ENCODE data around the gene UBE2G1.
A peak's percentile ranks its signal among the peaks of the same experiment; 100 is the strongest.
"Not testable (repeated sequence)": the region's sequence is repeated elsewhere in the genome, so short reads cannot be mapped to it uniquely, and the experiment has no call there.

UBE2G1 gene

DNA sequence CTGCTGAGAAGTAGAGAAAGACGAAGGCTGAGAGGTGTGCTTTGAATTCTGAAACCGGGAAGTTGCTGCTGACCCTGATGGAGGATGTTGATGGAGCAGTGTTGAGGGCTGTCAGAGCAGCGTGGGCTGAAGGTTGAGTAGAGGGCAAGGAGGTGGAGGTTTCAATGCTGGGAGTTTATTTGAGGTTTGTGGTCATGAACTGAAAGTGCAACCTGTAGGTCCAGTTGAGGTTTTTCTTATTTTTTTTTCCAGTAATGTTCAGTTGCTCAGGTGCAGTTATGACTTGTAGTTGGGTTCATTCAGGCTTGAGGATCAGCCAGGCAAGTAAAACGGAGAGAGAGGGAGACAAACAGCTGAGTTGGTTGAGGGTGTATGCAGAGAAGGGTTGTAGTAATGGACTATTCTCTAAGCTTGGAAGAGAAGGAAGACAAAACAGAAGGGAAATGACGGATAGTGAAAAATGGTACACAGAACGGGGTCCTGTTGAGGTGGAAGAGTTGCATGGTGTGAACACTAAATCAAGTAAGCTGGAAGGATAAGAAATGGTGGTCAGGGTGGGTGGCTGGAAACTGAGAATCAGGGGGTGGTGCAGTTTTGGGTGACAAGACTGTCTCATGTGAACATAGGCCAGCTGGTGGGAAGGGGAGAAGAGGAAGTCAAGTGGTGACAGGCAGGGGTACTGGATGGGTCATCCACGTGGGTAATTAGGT is 8.7 kb upstream of the UBE2G1 start:
- DNase-seq = no peak

DNA sequence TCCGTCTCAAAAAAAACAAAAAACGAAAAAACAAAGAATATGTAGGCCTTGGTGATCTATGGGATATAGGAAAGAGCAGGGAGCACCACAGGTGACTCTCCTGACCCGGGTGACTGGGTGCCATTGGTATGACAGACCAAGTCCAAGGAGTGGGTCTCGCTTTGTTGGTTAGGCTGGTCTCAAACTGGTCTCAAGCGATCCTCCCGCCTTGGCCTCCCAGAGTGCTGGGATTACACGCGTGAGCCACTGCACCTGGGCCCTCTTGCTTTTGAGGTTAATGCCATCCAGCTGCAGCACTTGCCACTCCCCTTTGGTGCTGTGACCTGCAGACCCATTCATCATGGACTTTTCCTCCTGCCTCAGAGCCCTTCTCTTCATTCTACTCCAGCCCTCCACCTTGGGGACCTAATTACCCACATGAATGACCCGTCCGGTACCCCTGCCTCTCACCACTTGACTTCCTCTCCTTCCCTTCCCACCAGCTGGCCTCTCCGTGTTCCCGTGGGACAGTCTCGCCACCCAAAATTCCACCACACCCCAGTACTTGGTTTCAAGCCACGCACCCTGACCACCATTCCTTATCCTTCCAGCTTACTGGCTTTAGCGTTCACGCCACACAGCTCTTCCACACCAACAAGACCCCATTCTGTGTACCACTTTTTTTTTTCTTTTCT is 3.2 kb upstream of the UBE2G1 start:
- DNase-seq = no peak

DNA sequence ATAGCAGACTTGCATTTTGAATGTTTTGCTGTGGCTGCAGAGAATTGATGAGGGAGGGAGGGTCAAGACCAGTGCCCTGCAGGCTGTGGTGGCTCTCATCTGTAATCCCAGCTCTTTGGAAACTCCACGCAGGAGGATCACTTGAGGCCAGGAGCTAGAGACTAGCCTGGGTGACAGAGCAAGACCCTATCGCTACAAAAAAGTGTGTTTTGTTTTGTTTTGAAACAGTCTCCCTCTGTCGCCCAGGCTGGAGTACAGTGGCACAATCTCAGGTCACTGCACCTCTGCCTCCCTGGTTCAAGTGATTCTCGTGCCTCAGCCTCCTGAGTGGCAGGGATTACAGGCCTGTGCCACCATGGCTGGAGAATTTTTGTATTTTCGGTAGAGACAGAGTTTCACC is 1.9 kb upstream of the UBE2G1 start:
- DNase-seq = no peak

DNA sequence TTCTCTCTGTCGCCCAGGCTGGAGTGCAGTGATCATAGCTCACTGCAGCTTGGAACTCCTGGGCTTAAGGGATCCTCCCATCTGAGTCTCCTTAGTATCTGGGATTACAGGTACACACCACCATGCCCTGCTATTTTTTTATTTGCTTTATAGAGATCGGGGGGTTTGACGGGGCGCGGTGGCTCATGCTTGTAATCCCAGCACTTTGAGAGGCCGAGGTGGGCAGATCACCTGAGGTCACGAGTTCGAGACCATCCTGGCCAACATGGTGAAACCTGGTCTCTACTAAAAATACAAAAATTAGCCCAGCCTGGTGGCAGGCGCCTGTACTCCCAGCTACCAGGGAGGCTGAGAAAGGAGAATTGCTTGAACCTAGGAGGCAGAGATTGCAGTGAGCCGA is 702 bp upstream of the UBE2G1 start:
- not testable (repeated sequence) for DNase-seq

DNA sequence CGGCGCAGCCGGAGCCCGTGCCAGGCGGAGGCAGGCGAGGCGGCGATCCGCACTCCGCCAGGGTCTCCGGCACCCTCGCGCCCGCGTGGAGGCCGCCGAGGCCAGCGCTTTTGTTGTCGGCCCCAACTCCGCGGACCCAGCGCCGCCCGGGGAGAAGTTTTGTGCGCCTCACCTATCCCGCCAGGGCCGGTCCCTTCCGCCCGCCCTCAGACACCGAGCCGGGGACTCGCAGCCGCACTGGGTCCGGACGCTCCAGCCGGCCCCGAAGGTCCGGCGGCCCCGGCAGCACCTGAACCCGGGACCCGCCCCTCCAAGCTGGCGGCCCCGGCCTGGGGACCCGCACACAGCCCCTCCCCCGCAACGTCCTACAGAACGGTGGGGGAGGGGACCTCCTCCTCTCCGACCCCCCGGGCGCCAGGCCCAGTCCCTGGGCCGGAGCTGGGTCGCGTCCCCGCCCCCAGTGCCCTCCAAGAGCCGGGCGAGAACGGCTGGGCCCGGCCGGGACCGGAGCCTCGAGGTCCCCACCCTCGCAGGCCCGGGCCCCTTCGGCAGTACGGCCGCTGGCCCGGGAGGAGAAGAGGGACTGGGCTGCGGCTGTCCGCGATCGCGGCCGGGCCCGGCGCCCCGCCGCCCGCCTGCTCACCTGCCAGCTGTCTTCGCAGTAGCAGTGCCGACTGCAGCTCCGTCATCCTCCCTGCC is 698 bp downstream of the UBE2G1 start:
- no peak for DNase-seq

DNA sequence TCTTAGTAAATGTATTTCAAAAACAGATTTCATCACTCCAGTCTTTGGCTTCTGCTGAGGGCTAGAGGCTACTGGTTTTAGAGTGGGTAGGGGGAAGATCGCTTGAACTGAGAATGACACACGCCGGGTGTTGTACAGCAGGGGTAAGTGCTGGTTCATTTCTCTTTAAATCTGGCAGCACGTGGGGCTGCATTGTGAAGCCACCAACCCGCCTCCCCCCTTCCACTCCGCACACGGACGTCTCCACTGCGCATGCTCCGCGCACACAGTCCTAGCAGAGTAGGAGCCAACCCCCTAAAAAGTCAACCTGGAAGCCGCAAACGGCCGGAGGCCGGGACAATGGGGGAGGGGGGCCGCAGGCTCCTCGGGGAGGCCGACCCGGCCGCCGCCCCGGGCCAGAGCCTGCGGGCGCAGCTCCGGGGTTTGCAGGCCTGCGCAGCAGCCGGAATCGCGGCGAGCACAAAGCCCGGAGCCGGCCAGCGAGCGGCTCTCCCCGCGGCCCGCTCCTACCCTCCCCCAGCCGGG is 1.3 kb downstream of the UBE2G1 start:
- DNase-seq = peak; percentile 71 to 74

DNA sequence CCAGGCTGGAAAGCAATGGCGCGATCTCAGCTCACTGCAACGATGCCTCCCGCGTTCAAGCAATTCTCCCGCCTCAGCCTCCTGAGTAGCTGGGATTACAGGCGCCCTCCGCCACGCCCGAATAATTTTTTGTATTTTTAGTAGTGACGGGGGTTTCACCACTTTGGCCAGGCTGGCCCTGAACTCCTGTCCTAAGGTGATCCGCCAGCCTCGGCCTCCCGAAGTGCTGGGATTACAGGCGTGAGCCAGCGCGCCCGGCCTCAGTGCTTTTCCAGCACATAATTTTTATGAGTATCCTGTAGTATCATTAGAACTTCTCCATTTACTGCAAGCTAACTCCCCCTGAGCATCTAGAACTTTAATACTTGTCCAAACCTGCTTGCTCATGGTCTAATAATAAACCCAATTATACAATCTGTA is 1.8 kb downstream of the UBE2G1 start:
- DNase-seq = no peak

DNA sequence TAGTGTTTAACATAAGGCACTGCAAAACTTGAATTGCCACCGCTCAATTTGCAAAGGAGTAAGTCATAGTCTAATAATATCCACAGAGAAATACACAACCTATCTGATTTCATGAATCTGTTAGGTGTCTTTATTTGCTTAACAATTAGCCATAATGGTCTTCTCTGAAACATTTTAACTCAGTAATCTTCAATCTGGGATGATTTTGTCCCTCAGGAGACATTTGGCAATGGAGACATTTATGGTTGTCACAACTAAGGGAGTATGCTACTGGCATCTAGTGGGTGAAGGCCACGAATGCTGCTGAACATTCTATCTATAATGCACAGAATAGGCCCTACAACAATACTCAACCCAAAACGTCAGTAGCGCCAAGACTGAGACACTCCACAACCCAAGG is 4.3 kb downstream of the UBE2G1 start:
- no peak for DNase-seq

DNA sequence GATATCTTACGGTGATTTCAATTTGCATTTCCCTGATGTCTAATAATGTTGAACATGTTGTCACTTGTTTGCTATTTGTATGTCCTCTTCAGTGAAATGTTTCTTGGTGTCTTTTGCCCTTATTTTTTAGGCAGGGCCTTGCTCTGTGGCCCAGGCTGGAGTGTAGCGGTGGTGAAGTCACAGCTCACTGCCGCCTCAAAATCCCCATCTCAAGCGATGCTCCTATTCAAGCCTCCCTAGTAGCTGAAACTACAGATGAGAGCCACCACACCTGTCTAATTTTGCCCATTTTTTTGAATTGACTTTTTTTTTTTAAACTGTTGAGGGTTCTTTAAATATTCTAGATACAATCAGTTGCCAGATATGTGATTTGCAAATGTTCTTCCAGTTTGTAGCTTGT is 8.3 kb downstream of the UBE2G1 start:
- no peak for DNase-seq

DNA sequence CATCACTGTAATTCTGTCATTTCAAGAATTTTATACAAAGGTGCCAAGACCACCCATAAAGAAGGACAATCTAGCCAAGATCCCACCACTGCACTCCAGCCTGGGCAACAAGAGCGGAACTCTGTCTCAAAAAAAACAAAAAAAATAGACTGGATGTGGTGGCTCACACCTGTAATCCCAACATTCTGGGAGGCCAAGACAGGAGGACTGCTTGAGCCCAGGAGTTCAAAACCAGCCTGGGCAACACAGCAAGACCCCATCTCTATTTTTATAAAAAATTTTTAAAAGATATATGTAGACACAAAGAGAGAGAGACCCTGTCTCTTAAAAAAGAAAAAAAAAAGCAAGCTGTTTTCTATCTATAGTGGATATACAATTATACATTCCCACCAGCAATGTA is 8.8 kb downstream of the UBE2G1 start:
- DNase-seq = no peak

DNA sequence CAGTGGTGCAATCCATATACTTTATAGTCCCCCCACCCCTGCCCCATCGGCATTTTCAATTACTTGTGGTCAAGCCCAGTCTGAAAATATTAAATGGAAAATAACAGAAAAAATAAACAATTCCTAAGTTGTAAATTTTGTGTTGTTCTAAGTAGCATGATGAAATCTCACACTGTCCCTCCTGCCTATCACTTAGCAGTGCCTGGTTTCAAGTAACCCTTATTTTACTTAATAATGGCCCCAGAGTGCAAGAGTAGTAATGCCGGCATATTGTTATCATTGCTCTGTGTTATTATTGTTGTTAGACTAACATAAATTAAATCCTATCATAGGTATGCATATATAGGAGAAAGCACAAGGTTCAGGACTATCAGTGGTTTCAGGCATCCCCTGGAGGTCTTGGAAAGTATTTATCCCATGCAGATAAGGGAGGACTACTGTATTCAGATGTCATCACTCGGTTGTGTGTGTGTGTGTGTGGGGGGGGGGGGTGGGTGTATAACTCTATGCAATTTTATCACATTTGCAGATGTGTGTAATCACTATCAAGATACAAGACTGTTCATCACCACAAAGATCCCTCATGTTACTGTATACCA is 9.3 kb downstream of the UBE2G1 start:
- DNase-seq = no peak

DNA sequence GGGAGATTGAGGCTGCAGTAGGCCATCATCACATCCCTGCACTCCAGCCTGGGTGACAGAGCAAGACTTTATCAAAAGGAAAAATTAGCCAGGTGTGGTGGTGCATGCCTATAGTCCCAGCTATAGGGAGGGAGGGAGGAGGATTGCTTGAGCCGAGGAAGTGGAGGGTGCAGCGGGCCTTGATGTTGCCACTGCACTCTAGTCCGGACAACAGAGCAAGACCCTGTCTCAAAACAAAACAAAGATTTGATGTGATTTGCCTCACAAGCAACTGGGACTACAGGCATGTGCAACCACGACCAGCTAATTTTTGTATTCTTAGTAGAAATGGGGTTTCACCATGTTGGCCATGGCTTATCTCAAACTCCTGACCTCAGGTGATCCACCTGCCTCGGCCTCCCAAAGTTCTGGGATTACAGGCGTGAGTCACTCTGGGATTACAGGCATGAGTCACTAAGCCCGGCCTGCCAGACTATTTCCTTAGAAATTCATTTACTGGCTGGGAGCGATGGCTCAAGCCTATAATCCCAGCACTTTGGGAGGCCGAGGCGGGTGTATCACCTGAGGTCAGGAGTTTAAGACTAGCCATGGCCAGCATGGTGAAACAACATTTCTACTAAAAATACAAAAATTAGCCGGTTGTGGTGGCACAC is 11.5 kb downstream of the UBE2G1 start:
- DNase-seq = no peak

DNA sequence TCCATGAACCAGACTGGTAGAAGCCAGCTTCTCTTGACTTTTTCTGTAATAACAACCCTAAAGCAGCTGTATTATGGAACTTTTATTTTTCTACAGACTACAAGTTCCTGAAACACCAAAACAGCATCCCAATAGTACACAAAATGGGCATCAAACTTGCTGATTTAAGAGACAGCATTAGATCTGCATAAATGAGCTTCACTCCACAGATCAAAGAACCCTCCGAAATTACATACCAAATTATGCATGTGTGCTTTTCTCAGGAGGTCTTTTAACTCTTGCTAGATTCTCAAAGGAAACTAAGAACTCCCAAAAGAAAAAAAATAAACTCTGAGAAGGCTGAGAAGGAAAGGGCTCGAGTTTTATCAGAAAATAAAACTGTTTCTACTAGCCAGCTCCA is 12.3 kb downstream of the UBE2G1 start:
- DNase-seq = no peak

DNA sequence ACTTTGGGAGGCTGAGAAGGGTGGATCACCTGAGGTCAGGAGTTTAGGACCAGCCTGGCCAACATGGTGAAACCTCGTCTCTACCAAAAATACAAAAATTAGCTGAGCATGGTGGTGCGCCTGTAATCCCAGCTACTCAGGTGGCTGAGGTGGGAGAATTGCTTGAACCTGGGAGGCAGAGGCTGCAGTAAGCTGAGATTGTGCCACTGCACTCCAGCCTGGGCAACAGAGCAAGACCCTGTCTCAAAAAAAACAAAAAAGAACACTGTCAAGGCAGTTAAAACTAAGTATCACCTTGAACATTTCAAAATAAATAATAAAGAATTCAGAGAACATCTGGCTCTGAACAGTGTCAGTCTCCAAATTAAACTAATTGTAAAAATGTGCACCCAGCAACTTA is 16.3 kb downstream of the UBE2G1 start:
- not testable (repeated sequence) for DNase-seq

DNA sequence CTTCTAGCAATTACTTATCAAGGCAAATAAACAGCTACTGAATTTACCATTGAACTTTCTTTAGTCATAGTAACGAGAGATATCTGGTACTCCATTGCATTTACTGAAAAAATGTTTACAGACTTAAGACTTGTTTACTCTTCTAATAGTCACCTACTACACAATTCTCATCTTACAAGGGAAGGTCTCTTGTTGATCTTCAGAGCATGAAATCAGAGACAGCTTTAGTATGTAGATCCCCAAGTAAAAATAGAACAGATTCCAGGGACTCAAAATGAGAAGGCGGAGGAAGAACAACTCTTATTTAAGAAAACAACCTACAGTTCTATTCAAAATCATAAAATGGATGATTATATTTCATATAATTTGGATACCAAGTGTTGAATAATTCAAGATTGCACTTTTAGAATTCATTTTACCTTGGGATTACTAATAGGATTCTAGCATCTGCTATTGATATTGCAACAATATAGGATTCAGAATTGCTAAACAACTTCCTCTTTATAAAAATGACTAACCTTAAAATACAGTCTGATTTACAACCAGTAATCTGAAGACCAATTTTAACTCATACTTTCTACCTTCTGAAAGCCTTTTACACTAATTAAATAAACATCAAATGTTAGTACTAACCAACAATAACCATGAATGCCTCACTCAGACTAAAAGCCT is 20.8 kb downstream of the UBE2G1 start:
- DNase-seq = peak in 1 of 2 experiments; percentile 4

DNA sequence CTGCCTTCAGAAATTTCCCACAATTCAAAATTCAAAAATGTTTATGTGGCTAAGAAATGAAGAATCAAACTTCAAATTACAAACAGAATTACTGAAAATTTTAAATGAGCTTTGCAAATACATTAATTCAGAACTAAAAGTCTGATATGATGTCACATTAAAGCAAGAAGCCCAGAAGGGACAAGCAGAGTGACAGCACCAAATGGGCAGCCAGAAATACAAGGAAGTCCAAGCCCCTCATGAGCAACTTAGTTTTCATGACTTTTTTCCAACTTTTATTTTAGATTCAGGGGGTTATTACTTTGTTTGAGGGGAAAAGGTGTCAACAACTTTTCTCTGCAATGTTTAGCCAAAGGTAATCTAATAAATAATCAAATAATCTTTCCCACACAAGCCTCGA is 21.5 kb downstream of the UBE2G1 start:
- no peak for DNase-seq

DNA sequence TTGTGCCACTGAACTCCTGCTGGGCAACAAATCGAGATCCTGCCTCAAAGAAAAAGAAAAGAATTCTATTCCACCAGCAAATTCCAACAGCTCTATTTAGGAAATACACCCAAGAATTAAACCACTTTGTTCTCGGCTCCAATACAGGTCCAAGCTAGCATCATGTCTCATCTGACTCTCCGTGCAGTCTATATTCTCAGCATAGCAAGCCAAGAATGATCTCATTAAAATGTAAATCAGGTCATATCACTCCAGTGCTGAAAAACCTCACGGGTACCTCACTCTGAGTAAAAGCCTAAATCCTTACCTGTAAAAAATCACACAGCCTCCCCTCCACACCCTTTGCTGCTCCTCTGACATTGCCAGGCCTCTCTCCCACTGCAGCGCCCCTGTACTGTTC is 23.9 kb downstream of the UBE2G1 start:
- DNase-seq = no peak

DNA sequence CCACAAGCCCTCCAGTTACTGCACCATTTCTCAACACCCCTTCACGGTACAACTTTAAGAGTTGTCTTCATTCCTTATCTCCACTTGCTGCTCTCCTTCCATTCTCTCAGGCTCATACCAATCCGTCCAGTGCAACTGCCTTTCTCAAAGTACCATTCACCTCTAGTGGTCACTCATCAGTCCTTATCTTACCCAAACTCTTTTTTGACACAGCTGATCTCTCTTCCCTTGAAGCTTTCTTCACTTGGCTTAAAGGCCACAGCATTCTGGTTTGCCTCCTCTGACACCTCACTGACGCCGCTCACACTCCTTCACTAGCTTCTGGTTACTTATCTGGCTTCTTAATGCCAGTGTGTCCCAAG is 24.9 kb downstream of the UBE2G1 start:
- no peak for DNase-seq

DNA sequence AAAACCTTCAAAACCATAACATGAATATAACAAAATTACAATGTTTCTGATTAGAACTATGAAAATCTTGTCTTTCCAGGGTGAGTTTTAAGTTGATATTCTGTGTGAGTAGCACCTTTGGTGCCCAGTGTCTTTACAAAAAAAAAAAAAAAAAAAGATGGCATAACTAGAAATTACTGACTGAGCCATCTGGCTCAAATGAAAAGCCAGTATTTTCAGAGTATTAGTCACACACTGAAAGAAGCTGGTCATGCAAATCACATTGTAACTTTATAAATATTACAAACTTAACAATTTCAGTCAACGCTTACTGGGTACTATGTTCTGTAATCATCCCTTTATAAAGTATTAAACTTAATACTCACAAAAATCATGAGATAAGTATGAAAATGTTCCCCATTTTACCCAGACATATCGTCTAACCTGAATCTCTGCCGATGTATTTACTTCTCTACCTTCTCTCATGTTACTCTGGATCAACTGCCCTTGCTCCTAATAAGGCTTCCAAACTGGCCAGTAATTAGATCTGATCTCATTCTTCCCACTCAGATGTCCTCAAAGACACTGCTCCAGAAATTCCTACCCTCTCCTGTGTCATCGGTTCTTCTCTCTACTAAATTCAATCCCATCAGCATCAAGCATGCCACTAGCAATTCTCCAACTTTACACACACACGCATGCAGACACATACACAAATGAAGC is 25.4 kb downstream of the UBE2G1 start:
- no peak for DNase-seq

DNA sequence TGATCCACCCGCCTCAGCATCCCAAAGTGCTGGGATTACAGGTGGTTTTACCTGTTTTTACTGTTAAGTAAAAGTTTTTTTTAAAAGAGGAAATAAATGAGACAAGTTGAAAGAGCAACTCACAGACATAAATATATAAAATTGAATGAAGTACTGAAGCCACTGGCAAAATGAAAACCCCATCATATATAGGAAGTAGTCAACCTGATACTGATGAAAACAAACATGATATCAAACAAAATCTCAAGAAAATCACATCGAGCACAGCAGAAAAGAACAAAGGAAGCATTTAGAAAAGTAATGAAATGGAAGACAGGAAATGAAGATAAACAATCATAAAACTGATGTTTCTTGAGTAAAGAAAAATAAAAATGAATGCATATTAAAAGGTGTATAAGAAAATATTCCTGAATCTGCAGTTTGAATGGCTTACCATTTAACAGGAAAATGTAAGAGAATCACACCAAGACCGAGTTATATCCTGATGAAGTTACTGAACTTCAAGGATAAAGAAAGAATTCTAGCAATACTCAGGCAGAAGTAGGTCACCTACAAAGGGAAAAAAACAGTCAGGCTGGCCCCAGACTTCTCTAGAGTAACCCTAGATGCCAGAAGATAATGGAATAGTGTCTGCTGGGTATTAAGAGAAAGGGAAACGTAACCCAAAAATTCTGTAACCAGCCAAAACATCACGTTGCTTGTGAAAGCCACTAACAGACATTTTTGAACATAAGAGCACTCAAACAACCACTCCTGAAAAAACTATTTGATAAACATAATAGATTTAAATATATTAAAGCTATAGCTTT is 31.5 kb downstream of the UBE2G1 start:
- no peak for DNase-seq

DNA sequence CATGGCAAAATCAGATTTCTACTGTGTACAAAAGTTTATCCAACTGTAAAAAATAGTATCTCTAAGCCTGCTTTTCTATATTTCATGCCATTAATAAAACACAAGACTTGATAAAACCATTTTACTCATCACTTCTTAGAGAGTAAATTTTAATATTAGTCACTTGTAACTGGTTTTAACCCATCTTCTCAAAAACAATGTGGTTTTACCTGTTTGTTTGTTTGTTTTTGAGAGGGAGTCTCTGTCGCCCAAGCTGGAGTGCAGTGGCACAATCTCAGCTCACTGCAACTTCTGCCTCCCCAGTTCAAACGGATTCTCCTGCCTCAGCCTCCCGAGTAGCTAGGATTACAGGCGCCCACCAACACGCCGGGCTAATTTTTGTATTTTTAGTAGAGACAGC is 32.1 kb downstream of the UBE2G1 start:
- DNase-seq = no peak

Data from AML-193 (cell line).